Measurements from ENCODE around the gene TRPM3. TPM values are rescaled to one million over a fixed set of nuclear protein-coding genes. Genes with fewer than 3 reads are reported as not detected.

TRPM3 gene
- total RNA-seq, 6 donors from 2014 or later = 0.10 to 1.0 (median 0.17) TPM; not detected in 1

- Histone ChIP-seq H3K9me3 (no peaks in the 10 kb centered on the region), H3K27me3 (no peaks in the 10 kb centered on the region), H3K36me3 (no peaks in the 10 kb centered on the region), H3K27ac (no peak overlapping the region), H3K4me3 (no peak overlapping the region), H3K4me1 (no peaks in the 10 kb centered on the region)
- DNase-seq (no peak), ATAC-seq (ENCODE audit: low FRiP score in 2 of 2) (peak; percentile 73 to 79)
- no peak for TF ChIP-seq POLR2AphosphoS5 (IDR thresholded peaks at IDR 0.05)
- TF ChIP-seq EP300 (IDR thresholded peaks at IDR 0.05) = no peak
- TF ChIP-seq CTCF (IDR thresholded peaks at IDR 0.05) = no peak
- TF ChIP-seq POLR2A (IDR thresholded peaks at IDR 0.05) = no peak
- WGBS, 2 donors = 35 to 39% methylated on average over 1 of the region's 1 CpG
Observed at GRCh38 chr9:70954126-70954525, 167.3 kb downstream of the TRPM3 start.

DNA sequence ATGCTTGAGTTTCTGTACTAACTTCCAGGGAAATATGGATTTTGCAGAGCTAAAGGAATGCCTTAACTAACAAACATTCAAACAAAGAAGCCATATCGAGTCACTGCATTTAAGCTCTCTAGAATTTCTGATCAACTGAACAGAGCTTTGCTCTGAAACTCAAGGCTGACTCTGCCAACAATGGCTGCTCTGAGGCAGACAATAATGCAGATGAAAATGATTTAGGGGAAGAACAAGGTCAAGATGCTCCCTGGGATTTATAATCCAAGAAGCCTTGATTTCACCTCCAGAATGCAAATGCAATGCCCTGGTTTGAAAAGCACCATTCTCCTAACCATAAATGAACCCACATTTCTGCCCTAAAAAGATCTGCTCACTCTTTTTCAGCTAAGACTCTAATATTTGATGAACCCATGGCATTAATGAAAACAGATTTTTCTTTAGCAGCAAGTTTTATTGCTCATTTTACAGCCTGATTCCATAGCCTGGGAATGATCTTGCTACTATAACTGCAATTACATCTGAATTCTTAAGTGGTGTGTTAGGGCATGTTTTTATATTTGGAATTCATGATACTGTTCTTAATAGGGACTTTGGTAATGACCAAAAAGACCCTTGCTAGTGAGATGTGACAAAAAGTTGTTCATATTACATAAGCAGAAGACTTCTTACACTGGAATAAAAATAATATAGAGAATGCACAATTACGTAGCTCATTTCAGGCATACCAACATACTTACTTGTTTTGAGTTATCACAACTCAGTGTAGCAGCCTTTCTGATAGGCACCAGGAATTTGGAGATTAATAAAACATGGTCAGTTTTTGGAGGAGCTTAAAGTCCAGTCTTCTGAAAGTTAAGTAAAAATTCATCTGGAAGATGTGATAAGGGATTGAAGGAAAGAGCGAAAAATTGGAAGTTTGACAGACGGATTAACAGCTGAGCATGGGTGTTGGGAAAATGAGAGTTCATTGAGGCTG is 169.4 kb downstream of the TRPM3 start:
- 86 to 88% methylated on average over 4 of the region's 4 CpGs for WGBS, 2 donors
- H3K36me3 ChIP-seq = no peaks in the 10 kb centered on the region
- H3K9me3 ChIP-seq = no peaks in the 10 kb centered on the region

DNA sequence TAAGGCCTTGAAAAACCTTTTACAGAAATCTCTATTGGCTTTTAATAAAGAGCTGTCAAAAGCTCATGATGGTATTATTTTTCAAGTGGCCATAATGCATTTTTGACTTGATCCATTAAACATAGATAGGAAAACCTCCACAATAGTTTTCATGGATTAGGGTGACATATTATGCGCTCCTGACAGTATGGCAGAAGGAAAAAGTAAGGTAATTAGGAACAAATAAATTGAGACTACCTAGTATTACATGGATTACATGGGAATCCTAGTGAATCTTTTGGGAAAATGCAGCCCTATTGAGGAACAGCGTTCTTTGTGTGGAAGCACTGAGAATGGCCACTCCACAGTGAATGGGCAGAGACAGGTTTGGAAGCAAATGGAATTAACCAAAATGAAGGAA is 171.2 kb downstream of the TRPM3 start:
- 46 to 47% methylated on average over 2 of the region's 2 CpGs for WGBS, 2 donors

More for the DNA sequence above, 169.4 kb downstream of the TRPM3 start:
- Histone ChIP-seq H3K4me1 (no peaks in the 10 kb centered on the region), H3K27me3 (no peaks in the 10 kb centered on the region), H3K4me3 (no peak overlapping the region), H3K27ac (no peak overlapping the region)
- no peak for TF ChIP-seq CTCF (IDR thresholded peaks at IDR 0.05)
- no peak for TF ChIP-seq POLR2AphosphoS5 (IDR thresholded peaks at IDR 0.05)
- no peak for TF ChIP-seq POLR2A (IDR thresholded peaks at IDR 0.05)
- no peak for TF ChIP-seq EP300 (IDR thresholded peaks at IDR 0.05)
- ATAC-seq (ENCODE audit: low FRiP score in 2 of 2) = no peak
- DNase-seq = no peak

DNA sequence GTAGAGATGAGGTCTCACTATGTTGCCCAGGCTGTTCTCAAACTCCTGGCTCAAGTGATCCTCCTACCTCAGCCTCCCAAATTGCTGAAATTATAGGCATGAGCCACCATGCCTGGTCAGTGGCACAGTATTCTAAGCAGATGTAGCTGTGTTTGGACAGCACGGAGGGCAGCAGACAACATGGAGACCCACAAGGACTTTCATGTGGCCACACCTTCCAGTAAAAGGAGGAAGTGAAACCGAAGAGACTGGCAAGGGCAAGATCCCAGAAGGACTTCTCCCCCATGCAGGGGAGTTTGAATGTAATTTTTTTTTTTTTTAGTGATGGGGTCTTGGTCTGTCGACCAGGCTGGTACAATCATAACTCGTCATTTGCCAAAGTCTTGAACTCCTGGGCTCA is 172.2 kb downstream of the TRPM3 start:
- ATAC-seq (ENCODE audit: low FRiP score in 2 of 2) = no peak
- Histone ChIP-seq H3K36me3 (no peaks in the 10 kb centered on the region), H3K27me3 (no peaks in the 10 kb centered on the region), H3K9me3 (no peaks in the 10 kb centered on the region), H3K4me3 (no peak overlapping the region), H3K27ac (no peak overlapping the region), H3K4me1 (no peaks in the 10 kb centered on the region)
- TF ChIP-seq POLR2A (IDR thresholded peaks at IDR 0.05) = no peak
- TF ChIP-seq EP300 (IDR thresholded peaks at IDR 0.05) = no peak
- no peak for TF ChIP-seq POLR2AphosphoS5 (IDR thresholded peaks at IDR 0.05)
- no peak for TF ChIP-seq CTCF (IDR thresholded peaks at IDR 0.05)
- no peak for DNase-seq
- WGBS, 2 donors = 68 to 72% methylated on average over 4 of the region's 4 CpGs

More for the DNA sequence above, 171.2 kb downstream of the TRPM3 start:
- Histone ChIP-seq H3K36me3 (no peaks in the 10 kb centered on the region), H3K9me3 (no peaks in the 10 kb centered on the region), H3K4me1 (no peaks in the 10 kb centered on the region), H3K4me3 (no peak overlapping the region), H3K27me3 (no peaks in the 10 kb centered on the region), H3K27ac (no peak overlapping the region)
- ATAC-seq (ENCODE audit: low FRiP score in 2 of 2) = no peak
- no peak for DNase-seq
- TF ChIP-seq POLR2A (IDR thresholded peaks at IDR 0.05) (no peak), EP300 (IDR thresholded peaks at IDR 0.05) (no peak), POLR2AphosphoS5 (IDR thresholded peaks at IDR 0.05) (no peak), CTCF (IDR thresholded peaks at IDR 0.05) (no peak)
